ENCODE results near the gene MSN.

MSN gene

DNA sequence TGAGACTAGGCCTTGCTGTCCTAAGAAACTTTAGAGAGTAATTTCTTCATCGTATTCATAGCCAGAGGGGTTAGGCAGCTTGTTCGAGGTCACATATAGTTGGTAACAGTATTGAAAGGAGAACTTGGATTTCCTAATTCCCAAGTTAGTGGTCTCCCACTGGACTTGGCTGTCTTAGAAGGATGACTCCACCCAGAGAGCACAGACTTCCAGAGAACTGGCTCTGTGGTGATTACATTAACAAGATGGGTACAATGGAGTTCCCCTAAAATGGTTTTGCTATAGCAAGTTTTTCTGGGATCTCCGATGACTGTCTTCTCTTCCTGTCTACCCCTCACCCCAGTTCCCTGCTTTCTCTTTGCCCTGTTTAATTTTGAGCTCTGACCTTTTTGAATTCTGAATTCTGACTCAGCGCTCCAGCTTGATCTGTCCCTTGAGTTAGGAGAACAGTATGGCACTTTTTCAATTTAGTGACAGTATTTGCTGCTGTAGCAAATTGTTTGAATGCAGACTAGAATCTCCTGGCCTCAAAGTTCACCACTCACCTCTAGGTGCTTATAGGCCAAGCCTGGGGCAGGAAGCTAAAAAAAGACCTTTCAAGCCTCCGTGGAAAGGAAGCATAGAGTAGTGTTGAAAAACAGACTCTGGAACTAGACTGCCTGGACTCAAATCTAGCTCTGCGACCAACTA is 6.9 kb downstream of the MSN start:
- no peak for DNase-seq

DNA sequence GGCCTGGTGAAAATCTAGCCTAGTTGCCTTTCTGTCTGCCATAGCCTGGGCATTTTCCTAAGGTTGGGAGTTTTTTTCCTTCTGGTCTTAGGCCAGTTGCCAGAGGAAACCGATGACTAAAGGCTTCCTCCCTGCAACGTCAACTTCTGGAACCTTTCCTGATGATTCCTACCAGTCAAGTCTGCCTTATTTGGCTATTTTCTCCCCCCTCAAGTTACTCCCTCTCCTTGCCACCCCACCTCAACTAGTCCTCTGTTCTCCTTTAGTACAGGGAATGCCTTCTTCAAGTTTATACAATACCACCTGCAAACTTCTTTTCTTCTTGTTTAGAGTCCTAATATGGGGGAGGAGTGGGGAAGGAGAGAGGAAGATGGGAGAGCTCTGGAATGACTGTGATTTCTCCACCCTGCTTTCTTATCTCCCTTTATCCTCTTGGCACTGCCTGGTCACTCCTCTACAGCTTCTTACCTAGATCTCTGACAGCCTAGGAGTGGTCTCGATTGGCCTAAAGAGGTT is 10.6 kb downstream of the MSN start:
- DNase-seq: peak; percentile 93

DNA sequence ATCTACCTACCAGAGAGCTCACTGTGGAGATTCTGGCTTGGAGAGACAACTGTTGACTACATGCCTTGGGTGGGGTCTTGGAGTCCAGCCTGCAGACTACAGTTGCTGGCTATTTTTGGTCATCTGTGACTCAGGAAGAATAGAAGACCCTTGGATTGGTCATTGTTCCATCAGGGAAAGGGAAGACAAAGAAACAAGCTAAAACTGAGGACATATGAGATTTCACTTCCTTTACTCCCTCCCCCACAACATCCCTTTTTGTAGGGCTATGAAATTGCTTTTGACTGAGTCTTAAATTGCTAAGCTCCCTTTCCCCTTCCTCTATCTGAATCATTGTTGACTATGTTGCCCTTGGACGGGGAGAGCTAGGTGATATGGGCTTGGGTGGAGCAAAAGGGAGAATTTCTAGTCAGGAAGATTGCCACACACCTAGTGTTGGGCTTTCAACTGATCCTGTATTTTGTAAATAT is 11.7 kb downstream of the MSN start:
- peak; percentile 77 for DNase-seq

DNA sequence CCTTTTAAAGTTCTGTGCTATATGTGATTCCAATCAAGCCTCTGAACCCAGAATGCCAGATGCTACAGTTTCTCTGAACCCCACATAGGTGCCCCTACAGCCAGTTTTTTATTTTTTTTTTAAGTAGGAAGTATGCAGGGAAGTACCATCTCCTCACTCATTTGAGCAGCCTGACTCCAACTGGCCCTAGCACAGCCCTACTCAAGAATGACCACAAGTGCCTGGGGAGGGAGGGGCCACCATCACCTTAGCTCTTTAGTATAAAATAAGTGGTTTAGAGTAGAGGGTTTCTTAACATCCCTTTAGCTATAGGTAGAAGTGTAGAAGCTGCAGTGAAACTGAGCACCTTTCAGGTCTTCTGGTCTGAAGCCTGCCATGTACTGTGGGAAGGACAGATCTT is 14.4 kb downstream of the MSN start:
- no peak for DNase-seq

DNA sequence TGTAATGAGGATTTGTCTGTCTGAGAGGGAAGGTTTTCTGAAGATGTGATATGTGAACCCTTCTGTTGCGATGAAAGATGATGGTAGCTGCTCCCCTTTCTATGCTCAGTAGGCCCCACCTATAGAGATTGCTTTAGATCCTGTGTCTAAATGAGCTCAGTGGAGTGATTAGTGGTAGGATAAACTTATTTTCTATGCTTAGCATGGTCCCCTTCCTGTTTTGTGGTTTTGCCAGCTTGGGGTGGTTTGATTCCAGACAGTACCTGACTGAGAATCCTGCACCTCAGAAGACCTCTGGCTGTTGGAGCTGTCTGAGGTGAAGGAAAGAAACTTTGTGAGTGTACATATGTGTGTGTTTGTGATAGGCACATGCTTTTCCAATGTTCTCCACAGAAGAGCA is 17.7 kb downstream of the MSN start:
- no peak for DNase-seq

DNA sequence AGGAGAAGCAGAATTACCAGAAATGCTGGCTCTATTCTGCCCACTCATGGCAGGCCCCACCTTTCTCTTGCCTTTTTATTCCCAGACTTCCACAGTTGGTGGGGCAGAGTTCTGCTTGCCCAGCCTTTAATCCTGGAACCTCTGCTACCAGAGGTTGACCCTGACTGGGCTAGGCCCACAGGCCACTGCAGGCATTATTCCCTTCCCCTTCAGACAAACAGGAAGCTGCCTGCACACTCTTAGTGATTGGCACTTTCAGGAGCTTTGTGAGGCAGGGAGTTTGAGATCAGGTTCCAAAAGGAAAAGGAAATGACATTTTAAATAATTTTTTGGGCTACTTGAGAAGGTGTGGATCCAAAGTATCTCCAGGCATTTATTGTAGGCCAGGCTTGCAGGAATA is 18.8 kb downstream of the MSN start:
- no peak for DNase-seq

DNA sequence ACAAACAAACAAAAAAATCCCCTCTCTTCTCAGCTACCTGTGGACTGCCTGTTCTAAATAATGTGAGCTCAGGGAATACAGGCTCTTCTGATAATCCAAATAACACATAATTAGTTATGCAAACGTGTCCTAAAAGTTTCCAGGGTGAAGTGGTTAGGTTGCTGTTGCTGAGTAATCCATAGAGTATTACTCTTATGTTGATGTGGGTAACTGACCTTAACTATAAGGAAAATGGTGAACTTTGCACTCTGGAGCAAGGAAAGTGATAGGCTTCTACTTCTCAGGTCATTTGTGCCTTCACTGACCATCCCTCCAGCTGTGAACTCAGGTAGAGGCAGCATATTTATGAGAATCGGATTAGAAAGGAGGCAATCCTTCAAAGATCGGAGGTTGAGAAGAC is 19.9 kb downstream of the MSN start:
- DNase-seq: no peak

DNA sequence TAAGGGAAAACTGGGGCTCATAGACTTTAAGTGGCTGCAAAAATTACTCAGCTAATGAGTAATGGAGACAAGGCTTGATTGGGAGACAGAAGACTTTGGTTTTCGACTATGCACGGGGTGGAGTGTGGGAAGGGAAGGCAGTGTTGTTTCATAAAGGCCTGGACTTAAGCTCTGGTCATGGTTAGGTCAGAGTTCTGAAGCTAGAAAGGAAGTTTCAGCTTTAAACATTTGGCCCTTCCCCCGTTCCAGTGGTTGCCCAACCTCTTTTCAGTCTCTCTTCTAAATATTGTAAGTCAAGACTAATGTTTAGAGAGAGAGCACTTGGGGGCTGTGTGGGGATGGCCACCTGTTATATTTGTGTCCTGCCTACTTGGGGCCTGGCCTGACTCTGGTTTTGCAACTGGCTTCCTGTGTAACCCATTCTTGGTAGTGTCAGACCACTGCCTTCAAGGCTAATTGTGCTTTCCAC is 21.0 kb downstream of the MSN start:
- no peak for DNase-seq

DNA sequence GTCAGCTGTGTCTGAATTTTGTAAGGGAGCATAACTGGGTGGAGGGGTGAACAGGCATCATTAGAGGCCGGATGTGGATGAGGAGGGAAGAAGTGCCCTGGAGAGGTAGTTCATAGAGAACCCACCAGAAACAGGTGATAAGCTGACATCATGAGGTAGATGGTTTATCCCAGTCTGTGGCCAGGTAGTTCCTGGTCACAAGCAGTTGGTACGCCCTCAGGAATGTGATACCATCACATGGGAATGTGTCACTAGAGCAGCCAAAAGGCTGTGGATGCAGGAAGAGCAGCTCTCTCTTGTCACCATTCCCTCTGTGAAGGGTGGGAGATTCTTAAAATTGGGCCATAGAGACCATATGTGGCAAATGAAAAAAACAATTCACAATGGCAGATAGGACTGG is 21.9 kb downstream of the MSN start:
- no peak for DNase-seq

DNA sequence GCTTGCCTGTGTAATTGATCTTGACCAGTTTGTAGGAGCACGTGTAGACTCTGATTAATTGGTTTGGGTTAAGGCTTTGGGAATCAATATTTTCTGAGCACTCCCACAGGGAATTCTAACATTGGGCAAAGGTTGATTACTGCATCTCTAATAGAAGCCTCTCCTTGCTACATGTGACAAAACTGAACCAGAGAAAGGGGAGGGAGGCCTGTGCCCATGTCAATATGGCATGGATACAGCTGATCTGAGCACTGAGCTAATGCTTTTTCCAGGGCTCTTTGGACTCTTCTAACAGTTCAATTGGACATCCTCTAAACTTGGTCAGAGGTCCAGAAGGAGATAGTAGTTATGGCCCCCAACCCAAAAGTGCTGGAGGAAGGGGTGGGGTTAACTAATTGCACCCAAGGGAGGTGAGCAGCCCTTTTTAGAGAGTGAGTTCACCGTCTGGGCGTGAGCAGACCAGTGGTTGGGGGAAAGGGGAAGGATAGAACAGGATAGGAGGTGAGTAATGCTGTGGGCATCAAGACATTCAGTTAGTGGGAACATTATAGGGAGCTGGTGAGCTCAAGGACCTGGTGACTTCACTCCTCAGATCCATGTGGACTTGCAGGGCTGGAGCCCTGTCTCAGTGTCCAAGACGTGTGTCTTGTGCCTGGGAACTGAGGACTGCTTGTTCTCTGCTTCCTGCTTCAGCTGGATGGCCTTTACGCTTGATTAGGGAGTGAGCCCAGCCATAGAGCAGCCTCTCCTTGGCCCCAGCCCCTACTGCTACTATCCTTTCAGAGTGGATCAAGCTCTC is 22.8 kb downstream of the MSN start:
- peak; percentile 61 for DNase-seq

DNA sequence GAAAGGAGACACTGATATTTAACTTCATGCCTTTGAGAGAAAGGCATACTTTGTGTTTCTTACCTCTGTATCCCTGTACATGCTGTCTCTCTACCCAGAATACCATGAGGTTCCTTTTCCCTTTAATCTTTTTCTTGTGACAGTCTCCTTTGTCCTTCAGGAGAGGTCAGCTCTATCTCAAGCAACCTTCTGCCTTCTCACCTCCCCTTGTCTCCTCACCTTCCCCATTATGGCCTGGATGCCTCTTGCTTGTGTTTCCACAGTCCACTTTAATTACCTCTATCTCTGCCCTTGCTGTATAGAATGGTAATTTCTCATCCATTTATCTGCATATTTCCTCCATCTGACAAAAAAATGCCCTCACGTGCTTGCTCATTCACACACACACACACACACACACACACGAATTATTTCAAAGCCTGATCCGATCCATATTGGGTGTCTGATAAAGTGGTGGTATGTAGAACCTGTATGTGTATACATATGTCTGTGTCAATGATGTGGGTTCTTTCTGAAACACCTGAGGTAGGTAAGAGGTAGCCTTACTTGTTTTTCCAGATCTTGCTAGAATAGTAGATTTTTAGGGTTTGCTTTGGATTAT is 28.5 kb downstream of the MSN start:
- no peak for DNase-seq

DNA sequence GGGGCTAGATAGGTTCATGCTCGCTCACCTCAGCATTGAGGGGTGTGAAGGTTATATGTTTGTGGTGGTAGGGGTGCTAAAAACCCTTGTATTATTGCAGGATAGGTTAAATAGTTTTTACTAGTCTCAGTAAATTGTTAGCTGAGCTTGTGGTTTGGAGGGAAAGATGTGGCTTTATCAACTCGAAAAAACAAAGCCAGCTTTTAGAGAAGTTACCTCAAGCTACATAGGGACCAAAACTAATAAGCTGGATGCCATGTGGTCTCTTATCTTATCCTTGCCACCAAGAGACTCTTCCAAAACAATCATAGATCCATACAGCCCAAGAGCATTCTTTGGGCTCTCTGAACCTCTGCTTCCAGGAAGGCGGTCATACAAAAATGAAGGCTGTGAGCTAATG is 29.2 kb downstream of the MSN start:
- no peak for DNase-seq

DNA sequence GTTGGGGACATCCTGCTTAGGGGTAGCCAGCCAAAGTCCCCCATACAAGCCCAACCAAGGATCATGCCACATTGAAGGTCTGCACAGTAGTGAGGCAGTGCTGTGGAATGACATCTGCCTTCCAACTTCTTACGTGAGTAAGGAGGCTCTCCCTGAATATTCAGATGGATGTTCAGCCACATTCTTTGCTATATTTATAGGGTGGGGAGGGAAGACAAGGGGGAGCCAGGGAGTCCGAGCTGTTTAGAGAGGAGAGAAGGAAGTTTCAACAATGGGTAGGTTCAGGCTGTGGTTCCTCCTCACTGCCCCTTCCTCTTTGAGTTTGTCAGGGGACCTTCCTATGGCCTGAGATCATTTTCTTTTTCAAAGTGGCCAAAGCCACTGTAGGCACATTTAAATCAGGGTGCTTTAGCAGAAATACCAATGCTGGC is 29.8 kb downstream of the MSN start:
- DNase-seq: peak; percentile 87

DNA sequence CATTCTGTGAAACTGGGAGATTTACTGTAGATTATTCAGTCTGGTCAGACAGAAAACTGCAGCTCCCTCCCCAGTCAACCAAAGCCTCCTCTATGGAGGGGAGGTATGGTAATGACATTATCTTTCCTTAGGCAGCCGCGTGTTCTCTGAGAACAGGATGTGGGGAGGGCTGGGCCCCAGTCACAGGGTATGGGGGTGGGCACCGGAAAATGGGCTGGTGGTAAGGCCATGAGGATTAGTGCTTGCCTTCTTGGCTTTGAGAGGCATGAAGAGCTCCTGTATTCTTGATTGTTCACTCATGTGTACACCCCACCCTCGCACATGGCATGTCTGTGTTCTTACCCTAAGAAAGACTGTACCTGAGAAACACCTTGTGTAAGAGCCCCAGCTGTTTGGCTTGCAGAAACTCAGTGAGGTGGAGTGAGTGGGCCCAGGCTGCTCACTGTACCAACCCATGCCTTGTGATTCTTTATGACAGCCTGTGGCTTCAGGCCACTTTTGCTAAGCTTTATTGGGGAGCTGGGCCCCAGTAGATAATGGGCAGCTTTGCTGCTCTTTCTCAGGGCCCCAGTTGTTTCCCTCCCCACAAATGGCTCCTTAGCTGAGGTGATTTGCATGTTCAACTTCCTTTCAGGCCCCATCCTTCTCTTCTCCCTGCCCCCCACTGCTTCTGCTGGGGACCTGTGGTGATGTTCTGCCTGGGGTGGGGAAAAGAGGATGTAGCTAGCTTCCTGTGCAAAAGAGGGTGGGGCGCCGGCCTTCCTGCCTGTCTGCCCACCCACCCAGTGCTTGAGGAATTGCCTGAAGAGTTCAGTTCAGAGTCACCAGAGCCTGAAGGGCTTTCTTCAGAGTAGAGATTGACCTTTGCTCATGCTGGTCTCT is 30.7 kb downstream of the MSN start:
- DNase-seq: no peak

DNA sequence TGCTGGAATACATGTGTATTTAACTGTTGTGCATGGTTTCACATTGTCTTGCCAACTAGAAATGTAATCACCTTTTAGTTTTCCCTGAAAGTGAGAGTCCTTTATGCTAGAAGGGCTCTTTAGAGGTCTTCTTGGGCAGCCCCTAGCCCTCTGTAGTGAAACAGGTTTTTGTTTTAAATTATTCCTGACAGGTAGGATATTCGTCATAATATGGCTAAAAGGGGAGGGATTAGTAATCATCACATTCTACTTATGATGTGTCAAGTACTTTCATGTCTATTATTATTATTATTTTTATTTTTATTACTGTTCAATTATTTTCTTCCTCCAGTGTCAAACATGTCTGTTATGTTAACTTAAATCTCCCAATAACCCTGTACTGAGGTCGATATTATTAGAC is 35.5 kb downstream of the MSN start:
- no peak for DNase-seq

DNA sequence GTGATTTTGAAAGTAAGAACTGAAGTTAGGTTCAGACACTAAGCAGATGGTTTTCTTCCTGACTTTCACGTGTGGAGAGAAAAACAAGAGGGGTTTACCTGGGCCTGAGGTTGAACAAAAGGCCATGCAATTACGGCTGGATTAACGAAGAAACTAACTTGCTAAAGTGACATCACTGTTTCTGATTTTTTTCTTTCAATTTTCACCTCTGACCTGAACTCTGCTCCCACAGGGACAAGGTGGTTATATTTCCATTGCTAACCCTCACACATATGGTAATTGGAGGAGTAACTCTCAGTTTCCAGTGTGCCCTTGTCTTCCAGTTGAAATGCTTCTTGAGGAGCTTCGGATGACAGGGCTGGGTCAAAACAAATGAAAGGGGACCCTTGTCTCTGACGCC is 38.0 kb downstream of the MSN start:
- DNase-seq: no peak

DNA sequence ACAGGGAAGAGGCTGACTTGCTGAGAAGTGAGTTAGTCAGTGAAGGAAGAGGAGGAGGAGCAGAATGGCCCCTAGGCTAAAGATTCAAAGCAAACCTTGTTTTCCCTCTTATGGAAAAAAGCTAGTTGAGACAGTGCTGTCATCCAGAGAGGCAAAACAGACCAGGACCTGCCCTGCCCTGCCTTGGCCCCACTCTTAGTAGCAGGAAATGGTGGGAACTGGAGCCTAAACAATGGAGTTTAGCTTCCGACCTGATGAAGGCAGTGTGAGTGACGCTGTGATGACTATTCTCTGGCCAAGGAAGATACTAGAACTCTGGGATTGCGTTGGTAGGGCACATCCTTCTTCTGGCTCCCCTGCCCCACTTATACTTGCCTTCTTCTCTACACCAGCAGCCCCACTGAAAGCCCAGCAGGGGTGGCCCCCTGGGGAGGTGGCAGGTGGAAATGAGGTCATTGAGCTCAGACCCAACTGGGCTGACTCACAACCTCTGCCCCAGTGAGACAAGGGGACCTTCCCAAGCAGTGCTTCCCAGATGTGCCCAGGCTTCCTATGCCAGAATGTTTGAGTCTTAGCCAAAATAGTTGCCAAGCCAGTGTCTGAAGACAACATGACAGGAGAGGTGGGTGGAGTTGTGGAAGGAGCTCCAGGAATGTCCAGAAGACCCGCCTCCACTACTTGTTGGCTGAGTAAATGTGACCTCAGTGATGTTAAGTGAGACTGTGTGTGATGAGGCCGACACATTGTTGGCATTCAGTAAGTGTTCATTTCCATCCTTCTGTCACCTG is 38.8 kb downstream of the MSN start:
- peak; percentile 50 for DNase-seq

DNA sequence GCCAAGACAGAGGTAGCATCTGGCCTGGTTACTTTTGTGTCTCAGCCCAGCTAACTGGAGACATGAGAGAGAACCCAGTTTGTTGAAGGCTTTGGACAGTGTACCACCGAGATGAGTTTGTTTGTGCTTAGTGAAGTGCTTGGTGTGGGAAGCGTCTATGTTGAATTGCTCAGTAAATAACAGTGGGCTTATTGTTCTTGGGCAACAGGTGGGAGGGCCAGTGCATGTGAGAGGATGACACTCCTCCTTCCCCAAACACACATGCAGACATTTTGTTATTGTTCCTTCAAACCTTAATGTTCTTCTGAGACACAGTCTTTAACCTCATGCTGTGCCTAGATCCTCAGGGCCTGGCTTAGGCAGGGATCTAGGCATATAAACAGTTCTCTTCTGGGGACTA is 39.7 kb downstream of the MSN start:
- no peak for DNase-seq

DNA sequence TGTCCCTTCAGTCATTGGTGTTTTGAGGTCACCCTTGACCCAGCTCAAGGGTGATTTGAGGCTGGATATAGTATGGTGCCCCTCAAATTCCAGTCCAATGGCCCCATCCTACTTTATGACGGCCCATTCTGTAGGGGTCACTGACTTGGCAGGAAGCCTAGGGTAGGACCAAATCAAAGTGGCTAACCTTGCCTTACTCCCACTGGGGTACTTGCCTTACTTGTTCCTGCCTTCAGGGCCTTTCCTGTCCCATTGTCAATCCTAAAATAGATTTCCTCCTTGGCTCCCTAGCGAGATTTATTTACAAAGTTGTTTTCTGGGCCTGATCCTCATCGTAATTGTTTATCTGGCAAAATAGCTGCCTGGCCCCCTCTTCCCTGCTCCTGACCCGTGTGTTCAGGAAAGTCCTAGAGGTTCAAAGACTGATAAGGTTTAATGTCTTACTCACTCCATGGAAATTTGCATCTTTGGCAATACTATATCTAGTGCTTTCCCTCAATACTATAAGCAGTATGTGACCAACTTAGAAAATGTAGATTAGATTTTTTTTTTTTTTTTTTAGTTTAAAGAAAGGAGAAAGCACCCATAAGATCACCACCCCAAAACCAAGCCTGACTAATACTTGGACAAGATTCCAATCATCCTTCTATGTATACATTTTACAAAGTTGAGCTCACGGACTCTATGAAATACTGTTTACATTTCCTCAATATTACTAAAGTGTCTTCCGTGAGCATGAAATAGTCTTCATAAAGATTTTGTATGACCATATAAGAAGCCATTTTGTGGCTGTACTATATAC is 44.8 kb downstream of the MSN start:
- no peak for DNase-seq

DNA sequence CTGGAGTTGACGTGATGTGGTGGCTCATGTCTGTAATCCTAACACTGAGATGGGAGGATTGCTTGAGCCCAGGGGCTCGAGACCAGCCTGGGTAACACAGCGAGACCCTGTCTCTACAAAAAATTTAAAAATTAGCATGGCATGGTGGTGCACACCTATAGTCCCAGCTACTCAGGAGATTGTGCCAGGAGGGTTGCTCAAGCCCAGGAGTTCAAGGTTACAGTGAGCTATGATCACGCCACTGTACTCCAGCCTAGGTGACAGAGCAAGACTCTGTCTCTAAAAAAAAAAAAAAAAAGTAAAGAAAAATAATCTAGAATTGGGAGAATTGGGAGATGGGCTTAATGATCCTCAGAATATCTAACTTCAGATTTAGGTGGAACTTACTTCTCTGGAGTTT is 51.1 kb downstream of the MSN start:
- DNase-seq: no peak

DNA sequence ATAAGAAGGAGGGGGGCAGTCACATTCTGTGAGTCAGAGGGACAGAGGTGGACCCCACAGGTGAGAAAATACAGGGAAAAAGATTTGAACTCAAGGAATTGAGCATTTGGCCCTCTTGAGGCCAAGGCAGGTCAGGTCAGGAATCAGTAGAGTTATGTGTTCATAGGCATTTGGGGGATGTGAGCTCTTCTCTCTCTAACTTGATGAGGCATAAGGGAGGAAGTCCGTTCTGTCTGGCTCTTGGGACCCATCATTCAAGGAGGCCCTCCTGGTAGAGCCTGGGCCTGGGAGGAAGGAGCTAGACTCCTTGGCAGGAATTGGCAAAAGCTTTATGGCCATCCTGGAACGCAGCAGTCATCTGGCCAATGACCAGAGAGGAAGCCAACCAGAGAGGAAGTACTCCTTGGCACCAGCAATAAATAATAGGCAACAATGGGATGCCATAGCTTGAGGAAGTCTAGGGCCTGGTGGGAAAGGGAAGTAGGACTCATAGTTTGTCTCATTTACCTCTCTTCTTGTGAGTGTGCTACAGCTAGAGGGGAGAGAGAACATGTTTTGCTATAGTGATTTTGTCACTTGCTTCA is 53.0 kb downstream of the MSN start:
- DNase-seq: no peak

Measured in fibroblast of skin of right quadriceps (primary cell).